GM12878 (cell line): ENCODE data around the gene GJD2. TPM values are rescaled to one million over a fixed set of nuclear protein-coding genes. Genes with fewer than 3 reads are reported as not detected.

Source experiments
- ATAC-seq: fragments of 200-7000 bp; cut with Tn5 transposase; 3 replicates; pipeline ENCODE4 v1.9.1; 2020; ENCODE audit warnings: mild to moderate bottlenecking, moderate library complexity
- BruUV-seq: library from RNA; stranded (reverse); fragments of 400-500 nt; replicated peaks from 2 replicates; lab custom pipeline; 2021; lab: Mats Ljungman, UMichigan
- CTCF ChIA-PET: fragments of 300-600 bp; sonication (Branson Sonifier 250); formaldehyde crosslinking; extraction: SDS; loops from one replicate; lab custom pipeline; 2021; ENCODE audit warnings: inconsistent platforms; lab: Yijun Ruan, JAX
- POLR2A ChIA-PET: fragments of 350-600 bp; formaldehyde crosslinking; extraction: SDS; loops from one replicate; lab custom pipeline; 2021; ENCODE audit warnings: inconsistent platforms; lab: Charles Lee
- RAD21 ChIA-PET: fragments of 300-600 bp; sonication (Branson Sonifier 250); formaldehyde crosslinking; loops from one replicate; lab custom pipeline; 2023; ENCODE audit warnings: antibody characterized with exemption; ENCODE audit not compliant: unreplicated experiment; lab: Charles Lee
- SMC1A ChIA-PET: fragments of 300-600 bp; sonication (Branson Sonifier 250); formaldehyde crosslinking; loops from one replicate; lab custom pipeline; 2023; ENCODE audit not compliant: unreplicated experiment, uncharacterized antibody; lab: Charles Lee
- DNase-seq: peaks from one replicate; pipeline ENCODE4 v3.0.0-alpha.2; 2011; ENCODE audit warnings: low read depth, low spot score
- FAIRE-seq: peaks from 3 replicates; lab custom pipeline; 2011; peaks lifted over from hg19 to GRCh38; lab: Jason Lieb, UNC
- H2AFZ ChIP-seq: 2 replicates; pipeline ENCODE4 v1.6.0; 2011; ENCODE audit warnings: low read depth, low read length, control low read depth; ENCODE audit not compliant: control insufficient read depth
- H3K27ac ChIP-seq: 2 replicates; pipeline ENCODE4 v1.5.1; 2011; ENCODE audit warnings: control low read depth; ENCODE audit not compliant: control insufficient read depth, insufficient read depth
- H3K27me3 ChIP-seq, 2 experiments: replicated peaks in 1 of 2; 2 replicates each; pipeline versions ENCODE4 v1.6.0 to v1.6.1; 2011; ENCODE audit warnings: low read length in 1 of 2; ENCODE audit not compliant: control insufficient read depth in 2 of 2, insufficient read depth in 2 of 2
- H3K36me3 ChIP-seq, 2 experiments: 2 replicates each; pipeline ENCODE4 v1.5.1; 2011; ENCODE audit warnings: low read length in 1 of 2; ENCODE audit not compliant: control insufficient read depth in 2 of 2, insufficient read depth in 2 of 2
- H3K4me1 ChIP-seq: 2 replicates; pipeline ENCODE4 v1.6.1; 2011; ENCODE audit warnings: mild to moderate bottlenecking, low read length, moderate library complexity, mixed read lengths; ENCODE audit not compliant: control insufficient read depth, insufficient read depth
- H3K4me2 ChIP-seq: 2 replicates; pipeline ENCODE4 v1.6.0; 2011; ENCODE audit warnings: control low read depth; ENCODE audit not compliant: control insufficient read depth, insufficient read depth
- H3K4me3 ChIP-seq: fragments of 200-600 bp; sonication (generic); 2 replicates; pipeline ENCODE4 v1.5.1; 2016
- H3K79me2 ChIP-seq: 2 replicates; pipeline ENCODE4 v1.6.0; 2011; ENCODE audit warnings: low read length; ENCODE audit not compliant: control insufficient read depth, insufficient read depth
- H3K9ac ChIP-seq: 2 replicates; pipeline ENCODE4 v1.8.0; 2011; ENCODE audit warnings: low read length, control low read depth, mixed read lengths; ENCODE audit not compliant: control insufficient read depth, insufficient read depth
- H3K9me3 ChIP-seq: replicated peaks from 3 replicates; pipeline ENCODE4 v1.5.1; 2011; ENCODE audit warnings: mild to moderate bottlenecking, low read length; ENCODE audit not compliant: control insufficient read depth, insufficient read depth
- H4K20me1 ChIP-seq: 2 replicates; pipeline ENCODE4 v1.6.0; 2011; ENCODE audit not compliant: control insufficient read depth, insufficient read depth
- BACH1 ChIP-seq: fragments of 450-650 bp; IDR thresholded peaks from 2 replicates; pipeline ENCODE4 v1.6.1; 2017; ENCODE audit warnings: mild to moderate bottlenecking, borderline replicate concordance
- BHLHE40 ChIP-seq, 2 experiments: fragments of 450-650 bp in 1 of 2; IDR thresholded peaks; 2 replicates each; pipeline ENCODE4 v1.6.1; 2011 to 2017; ENCODE audit warnings: low read depth in 2 of 2, borderline replicate concordance in 1 of 2, improper control_type of control experiment in 1 of 2, low read length in 1 of 2, mild to moderate bottlenecking in 1 of 2
- FOXK2 ChIP-seq: fragments of 450-650 bp; IDR thresholded peaks from 2 replicates; pipeline ENCODE4 v1.6.1; 2017; ENCODE audit warnings: mild to moderate bottlenecking, moderate library complexity
- HCFC1 ChIP-seq: fragments of 150-350 bp; IDR thresholded peaks from 2 replicates; pipeline ENCODE4 v1.6.1; 2014; ENCODE audit warnings: low read length
- MYC ChIP-seq: IDR thresholded peaks from 2 replicates; pipeline ENCODE4 v1.6.1; 2011; ENCODE audit warnings: mild to moderate bottlenecking, low read length, moderate library complexity, inconsistent platforms; ENCODE audit not compliant: insufficient read depth, insufficient replicate concordance, insufficient read length, severe bottlenecking
- NFYB ChIP-seq: IDR thresholded peaks from 2 replicates; pipeline ENCODE4 v1.6.1; 2011; ENCODE audit warnings: low read depth, mild to moderate bottlenecking, low read length, improper control_type of control experiment, moderate library complexity; ENCODE audit not compliant: insufficient read depth
- ZBTB33 ChIP-seq: fragments of 450-650 bp; IDR thresholded peaks from 2 replicates; pipeline ENCODE4 v1.6.1; 2017; ENCODE audit warnings: mild to moderate bottlenecking
- ZBTB40 ChIP-seq: fragments of 450-650 bp; IDR thresholded peaks from 2 replicates; pipeline ENCODE4 v1.6.1; 2016; ENCODE audit warnings: mild to moderate bottlenecking, moderate library complexity, borderline replicate concordance
- WGBS: methylation state at CpG from one replicate; pipeline ENCODE4 v1.1.6; 2016; ENCODE audit warnings: low lambda C conversion rate; ENCODE audit not compliant: insufficient replicate concordance, insufficient coverage; ENCODE audit errors: missing lambda C conversion rate; 5-methylcytosine and 5-hydroxymethylcytosine counted together
- in situ Hi-C: fragments of 300-500 bp; cut with MboI; formaldehyde crosslinking; loops from 9 replicates; pipeline ENCODE4 v1.14.3; 2018; ENCODE audit warnings: mixed read lengths
- intact Hi-C: fragments of 100-400 bp; cut with micrococcal nuclease; formaldehyde crosslinking; loops from one replicate; pipeline ENCODE4 v1.14.2; 2022; ENCODE audit not compliant: unreplicated experiment
- polyA plus RNA-seq, 11 experiments: library from polyadenylated mRNA; depleted of rRNA in 4 of 11; unstranded in 6 of 11; stranded (reverse) in 5 of 11; fragments of >200 nt; fragmentation: Nextera tagmentation in 4 of 11; fragmentation: Illumina TruSeq in 1 of 11; extraction: Ambion mirVana in 4 of 11; extraction: Trizol in 1 of 11; gene quantifications; 1 replicate in 1 of 11; 2 replicates in 10 of 11; pipeline versions ENCODE4 v1.2.1 to v1.2.3, GENCODE V29; 2011 to 2016; ENCODE audit warnings: inconsistent platforms in 2 of 11, missing spikeins in 2 of 11, low read depth in 1 of 11
- total RNA-seq, 4 experiments: library from RNA; depleted of rRNA in 3 of 4; stranded (reverse); fragments of >200 nt in 3 of 4; fragmentation: Illumina TruSeq in 1 of 4; extraction: Trizol in 1 of 4; gene quantifications; 2 replicates each; pipeline versions ENCODE4 v1.2.1 to v1.2.3, GENCODE V29; 2013 to 2021

The GJD2 gene
- total and polyA plus RNA-seq, 10 of the 15 experiments (the other 5 are each of a cell fraction or from before 2014, with no cell fraction given): not detected

GRCh38 chr15:34793071-34793470 is 38.3 kb upstream of the GJD2 start:
- Histone ChIP-seq H4K20me1 (no peaks in the 10 kb centered on the region; the same call in 1 of the 2 replicates), H3K4me2 (no peak overlapping the region), H3K36me3 (no peaks in the 10 kb centered on the region), H3K4me1 (no peaks in the 10 kb centered on the region), H3K4me3 (no peak overlapping the region), H2AFZ (no peak overlapping the region), H3K9me3 (no peaks in the 10 kb centered on the region), H3K9ac (no peak overlapping the region), H3K27ac (no peak overlapping the region), H3K79me2 (no peaks in the 10 kb centered on the region), H3K27me3 (peaks cover 5 to 6% of the 10 kb centered on the region in 2 experiments; a peak in 3 of 4 replicates)
- no peak for ATAC-seq
- no TSS peak for BruUV-seq
- FAIRE-seq: no peak
- SMC1A ChIA-PET: no interaction called here
- POLR2A ChIA-PET: no interaction called here
- RAD21 ChIA-PET: no interaction called here
- TF ChIP-seq HCFC1 (no peak), MYC (no peak), FOXK2 (no peak), ZBTB33 (no peak), BHLHE40 (IDR thresholded peaks at IDR 0.05; ENCODE audit: borderline replicate concordance in 1 of 2, low read depth in 2 of 2, low read length in 1 of 2) (no peak), NFYB (no peak), BACH1 (no peak), ZBTB40 (no peak)
- intact Hi-C loops: no loop called here
- CTCF ChIA-PET: interaction anchor here (1.2 kb wide), 1 partner anchor 11 kb away, joined by 3 read pairs; no protein-coding TSS in a partner anchor
- DNase-seq: no peak
- in situ Hi-C loops: no loop called here
- WGBS: 36% methylated on average over 9 of the region's 9 CpGs
